Activated CD4-positive, alpha-beta T cell treated with anti-CD3 and anti-CD28 coated beads, Interleukin-2, amount 50 U/mL, for 24 hours (primary cell): ENCODE data around the gene CSRNP2.
"Not testable (repeated sequence)": the region's sequence is repeated elsewhere in the genome, so short reads cannot be mapped to it uniquely, and the experiment has no call there.

Experiments used
- DNase-seq, 2 donors: peaks; one replicate each; pipeline ENCODE4 v3.0.0-alpha.2; 2020; ENCODE audit warnings: low read depth in 1 of 2, low spot score in 1 of 2

The CSRNP2 gene

DNA sequence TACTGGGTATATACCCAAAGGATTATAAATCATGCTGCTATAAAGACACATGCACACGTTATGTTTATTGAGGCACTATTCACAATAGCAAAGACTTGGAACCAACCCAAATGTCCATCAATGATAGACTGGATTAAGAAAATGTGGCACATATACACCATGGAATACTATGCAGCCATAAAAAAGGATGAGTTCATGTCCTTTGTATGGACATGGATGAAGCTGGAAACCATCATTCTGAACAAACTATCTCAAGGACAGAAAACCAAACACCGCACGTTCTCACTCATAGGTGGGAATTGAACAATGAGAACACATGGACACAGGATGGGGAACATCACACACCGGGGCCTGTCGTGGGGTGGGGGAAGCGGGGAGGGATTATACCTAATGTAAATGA, 4.5 kb downstream of the CSRNP2 start:
- DNase-seq: not testable (repeated sequence)

DNA sequence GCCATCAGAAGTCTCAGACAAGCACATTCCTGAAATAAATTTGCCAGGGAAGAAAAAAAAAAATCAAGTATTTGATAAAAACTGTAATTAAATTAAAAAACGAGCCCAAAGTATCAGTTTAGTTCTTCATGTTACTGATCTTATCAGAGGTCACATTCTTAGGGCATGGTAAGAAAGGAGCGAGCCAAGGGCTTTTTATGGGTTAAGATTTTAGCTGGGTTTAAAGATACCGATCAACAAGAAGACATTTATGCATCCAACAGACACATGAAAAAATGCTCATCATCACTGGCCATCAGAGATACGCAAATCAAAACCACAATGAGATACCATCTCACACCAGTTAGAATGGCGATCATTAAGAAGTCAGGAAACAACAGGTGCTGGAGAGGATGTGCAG, 5.0 kb downstream of the CSRNP2 start:
- not testable (repeated sequence) for DNase-seq

DNA sequence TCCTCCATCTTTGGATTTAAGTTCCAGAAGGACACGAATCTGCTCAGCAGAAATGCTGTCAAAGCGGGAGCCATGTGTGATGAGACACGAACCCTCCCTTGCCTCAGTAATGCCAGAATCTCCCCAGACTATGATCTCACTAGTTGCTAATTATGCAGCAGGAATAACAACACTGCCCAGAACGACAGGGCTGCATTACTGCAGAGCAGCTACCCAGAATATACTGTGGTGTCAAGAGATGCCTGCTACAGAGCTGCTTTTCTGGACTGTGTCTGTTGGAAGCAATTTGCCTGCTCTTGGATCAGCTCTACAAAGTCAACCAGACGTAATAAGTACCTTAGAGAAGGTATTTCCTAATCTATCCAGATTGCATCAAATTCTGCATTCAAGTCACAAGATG, 5.5 kb downstream of the CSRNP2 start:
- DNase-seq: no peak

DNA sequence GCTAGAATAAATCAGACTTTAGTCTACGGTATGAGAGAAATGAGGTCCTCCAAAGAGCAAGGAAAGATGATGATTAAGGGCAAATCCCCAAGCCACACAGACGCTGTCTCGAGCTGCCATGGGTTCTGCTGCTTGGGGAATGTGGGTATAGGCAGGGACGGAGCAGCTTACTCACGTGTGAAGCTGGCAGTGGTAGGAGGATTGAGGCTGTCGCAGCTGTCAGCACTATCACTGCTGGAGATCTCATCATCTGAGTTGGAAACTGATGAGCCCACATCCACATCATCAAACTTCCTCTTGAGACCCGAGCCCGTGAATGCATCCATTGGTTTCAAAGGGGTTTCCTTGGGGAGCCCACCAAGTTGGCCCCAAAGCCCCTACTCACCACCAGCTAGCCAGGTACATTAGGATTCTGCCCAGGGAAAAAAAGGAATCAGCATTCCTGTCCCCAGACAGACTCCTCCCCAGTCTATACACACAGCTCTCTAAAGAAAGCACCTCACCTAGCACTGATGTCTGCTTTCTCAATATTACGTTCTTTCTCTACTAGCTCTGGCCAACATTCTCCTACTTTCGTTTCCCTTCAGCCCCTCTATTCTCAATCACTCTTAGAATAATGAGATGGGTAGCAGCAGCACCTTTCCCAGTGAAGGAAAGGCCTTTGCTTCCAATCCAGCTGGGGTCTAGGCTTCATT, 7.0 kb downstream of the CSRNP2 start:
- DNase-seq: peak in 1 of 2 donors; percentile 10

DNA sequence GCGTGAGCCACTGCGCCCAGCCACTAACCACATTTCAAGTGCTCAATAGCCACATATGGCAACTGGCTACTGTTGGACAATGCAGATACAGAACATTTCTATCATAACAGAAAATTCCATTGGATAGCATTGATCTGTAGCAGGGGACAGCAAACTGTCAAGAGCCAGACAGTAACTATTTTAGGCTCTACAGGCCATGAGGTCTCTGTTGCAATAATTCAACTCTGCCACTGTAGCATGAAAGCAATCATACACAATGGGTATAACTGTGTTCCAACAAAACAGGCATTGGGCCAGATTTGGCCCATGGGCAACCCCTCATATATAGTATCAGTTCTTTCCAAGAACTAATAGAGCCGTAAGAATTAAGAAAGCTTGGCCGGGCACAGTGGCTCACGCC, 8.0 kb downstream of the CSRNP2 start:
- no peak for DNase-seq

DNA sequence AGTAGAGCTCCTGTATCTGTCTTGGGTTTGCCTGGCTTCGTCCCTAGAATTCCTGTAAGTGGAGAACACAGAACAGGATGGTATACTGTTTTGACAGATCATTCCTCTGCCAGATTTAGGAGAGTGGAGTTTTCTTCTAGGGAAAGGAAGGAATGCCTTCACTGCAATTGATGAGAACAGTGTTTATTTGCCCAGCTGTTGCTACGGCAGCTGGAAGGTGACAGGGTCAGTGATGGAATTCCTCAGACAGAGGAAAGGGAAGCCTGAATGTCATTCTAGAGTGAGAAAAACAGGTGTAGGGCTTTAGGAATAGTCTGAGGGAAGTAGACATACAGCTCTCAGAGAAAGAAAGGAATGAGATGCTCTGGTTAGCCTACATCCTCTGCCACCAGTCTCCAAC, 11.7 kb downstream of the CSRNP2 start:
- DNase-seq: no peak

DNA sequence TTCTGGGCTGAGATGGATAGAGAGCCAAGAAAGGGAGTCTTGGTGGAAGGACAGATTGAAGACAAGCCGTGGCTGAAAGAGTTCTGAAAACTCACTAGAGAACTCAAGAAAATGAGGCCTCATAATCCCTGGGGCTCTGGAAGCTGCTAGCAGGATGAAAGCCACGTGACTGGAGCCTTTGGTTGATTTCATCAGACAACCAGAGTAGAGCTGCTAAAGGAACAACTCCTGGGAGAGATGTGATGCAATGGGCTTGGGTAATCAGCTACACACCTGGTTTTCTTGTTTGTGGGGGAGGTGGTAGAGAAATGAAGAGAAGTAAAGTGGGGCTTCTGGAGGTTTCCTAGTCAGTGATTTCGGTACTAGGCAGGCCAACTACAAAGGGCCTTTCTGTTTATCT, 13.4 kb downstream of the CSRNP2 start:
- DNase-seq: no peak

DNA sequence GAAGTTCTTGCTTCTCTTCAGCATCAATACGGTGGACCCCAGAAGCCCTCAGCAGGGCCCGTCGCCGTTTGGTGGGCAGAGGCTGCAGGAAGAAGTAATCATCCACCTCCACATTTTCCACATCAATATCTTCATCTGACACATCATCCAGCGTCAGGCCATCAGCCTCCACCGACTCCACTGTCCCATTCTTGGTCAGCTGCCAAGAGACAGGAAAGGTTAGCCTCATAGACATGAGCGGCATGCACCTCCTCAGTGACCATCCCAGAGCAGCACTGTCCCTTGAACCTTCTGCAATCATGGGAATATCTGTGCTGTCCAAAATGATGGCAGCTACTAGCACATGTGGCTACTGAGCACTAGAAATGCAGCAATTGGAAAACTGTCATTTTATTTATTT, 15.6 kb downstream of the CSRNP2 start:
- no peak for DNase-seq

DNA sequence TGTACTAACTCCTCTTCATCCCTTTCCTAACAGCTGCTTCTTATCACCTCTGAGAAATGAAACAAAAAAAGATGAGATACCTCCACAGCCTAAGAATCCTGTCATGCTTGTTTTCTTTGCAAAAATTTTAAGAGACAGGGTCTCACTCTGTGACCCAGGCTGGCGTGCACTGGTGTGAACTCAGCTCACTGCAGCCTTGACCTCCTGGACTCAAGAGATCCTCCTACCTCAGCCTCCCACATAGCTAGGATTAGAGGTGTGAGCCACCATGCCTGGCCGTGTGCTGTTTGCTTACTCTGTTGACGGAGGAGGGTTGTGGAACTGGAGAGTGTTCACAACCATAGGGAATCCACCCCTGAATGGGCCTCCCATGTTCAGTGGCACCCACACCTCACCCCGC, 16.2 kb downstream of the CSRNP2 start:
- no peak for DNase-seq

DNA sequence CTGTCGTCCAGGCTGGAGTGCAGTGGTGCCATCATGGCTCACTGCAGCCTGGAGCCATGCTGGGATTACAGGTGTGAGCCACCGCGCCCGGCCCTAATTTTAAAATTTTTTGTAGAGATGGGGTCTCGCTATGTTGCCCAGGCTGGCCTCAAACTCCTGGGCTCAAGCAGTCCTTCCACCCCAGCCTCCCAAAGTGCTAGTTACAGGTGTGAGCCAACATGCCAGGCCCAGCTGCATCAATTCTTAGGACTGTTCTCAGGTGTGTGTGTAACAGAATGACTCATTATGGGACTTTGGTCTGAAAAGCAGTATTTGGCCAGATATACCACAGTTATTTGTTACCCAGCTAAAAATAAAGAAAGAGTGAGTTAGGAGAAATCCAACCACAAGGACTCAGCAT, 17.9 kb downstream of the CSRNP2 start:
- DNase-seq: no peak

DNA sequence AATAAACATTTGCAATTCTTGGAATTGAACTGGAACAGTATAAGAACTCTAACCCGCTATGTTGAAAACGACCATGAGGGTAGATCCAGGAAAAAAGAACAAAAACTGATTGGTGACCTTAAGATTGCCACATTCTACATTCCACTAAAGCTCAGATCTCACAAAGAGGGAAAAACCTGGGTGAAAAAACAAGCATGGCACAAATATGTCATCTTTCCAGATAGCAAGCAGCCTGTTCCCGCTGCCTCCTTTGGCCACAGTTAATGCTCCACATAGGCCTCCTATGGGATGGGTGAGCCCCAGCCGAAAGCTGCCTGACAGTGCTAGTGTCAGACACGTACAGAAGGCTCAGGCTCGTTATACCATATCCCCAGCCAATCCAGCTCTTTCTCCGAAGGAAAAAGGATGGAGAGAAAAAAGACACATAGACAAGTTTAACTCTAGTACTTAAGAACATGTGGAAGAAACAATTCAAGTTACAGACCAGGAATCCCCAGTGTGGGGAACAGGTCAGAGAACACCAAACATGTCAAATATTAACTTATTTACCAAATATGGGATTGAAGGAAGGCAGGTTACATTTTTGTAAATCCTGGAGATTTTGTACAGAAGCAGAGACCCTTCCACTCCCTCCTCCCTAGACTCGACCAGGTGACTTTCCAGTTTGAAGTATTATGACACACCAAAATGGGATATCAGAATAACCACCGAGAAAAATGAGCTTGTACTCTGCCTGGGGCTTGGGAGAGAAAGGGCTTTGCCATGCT, 20.6 kb downstream of the CSRNP2 start:
- no peak for DNase-seq

DNA sequence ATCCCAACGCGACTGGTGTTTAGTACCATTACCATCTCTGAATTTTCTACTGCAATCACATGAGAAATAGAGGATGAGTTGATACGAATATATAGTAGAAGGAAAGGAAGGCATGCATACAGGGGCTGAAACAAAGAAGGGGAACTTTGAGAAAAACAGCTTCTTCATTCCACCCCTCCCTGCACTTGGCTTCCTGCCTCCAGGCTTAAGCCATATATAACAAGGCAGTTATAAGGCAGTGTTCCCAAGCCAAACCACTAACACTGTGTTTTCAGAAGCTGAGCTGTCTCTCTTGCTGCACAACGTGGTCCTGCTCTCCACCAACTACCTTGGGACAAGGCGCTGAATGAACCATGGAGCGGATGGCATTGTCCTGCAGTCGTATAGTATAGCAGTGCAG, 24.3 kb downstream of the CSRNP2 start:
- no peak for DNase-seq

DNA sequence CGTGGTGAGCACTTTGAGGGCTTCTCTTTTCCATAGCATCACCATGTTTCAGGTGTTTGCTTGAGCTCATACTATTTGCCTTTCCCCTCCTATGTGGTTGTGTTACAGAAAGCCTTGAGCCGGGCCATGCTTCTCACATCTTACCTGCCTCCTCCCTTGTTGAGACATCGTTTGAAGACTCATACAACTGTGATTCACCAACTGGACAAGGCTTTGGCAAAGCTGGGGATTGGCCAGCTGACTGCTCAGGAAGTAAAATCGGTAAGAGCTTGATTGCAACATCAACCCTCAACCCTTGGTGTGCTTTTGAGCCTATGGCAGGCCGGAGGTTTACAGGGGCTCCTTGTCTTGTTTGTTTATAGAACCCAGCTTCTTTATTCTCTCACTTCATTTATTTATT, 27.2 kb downstream of the CSRNP2 start:
- no peak for DNase-seq

DNA sequence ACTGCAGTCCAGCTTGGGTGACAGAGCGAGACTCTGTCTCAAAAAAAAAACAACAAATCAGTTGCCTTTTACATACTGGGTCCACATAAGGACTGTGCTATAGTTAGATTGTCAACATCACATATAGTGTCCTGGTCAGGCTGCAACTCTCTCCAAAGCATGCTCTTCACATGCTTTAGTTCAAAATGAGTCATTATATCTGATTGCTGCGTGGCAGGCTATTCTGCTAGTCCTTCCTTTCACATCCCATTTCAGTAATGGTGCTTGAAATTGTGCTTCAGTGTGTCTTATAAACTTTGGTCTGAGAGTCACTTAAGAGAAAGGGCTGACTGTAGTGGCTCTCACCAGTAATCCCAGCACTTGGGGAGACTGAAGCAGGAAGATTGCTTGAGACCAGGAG, 28.3 kb downstream of the CSRNP2 start:
- no peak for DNase-seq

DNA sequence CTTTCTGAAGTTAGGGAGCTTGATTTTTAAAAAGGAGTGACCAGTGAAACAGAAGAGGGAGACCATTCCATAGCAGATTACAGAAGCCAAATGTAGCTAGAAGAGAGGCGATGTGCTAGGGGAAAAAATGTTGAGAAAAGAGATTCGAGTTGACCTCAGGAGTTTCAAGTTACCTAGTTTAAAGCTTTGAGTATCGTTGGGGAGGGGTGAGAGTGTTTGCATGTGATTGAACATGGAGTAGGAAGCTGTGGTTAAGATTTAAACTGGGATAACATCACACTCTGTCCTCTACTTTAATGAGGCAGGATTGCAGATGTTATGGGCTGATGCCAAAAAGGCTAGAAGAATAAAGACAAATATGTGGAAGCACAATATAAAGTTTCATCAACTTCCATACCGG, 31.6 kb downstream of the CSRNP2 start:
- DNase-seq: no peak

DNA sequence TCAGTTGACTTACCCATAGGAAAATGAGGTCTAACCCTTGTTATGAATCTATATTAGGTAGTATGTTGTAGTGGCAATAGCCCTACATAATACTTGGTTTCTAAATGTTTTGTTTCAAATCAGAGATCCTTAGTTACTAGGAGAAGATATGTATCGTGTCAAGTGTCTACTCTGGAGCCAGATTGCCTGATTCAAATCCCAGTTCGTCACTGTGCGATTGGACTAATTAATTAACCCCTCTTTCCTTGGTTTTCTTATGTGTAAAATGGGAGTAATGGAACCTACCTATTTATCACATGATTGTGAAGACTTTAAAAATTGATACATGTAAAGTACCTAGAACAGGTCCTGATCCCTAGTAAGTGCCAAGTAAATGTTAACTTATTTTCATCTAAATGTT, 33.9 kb downstream of the CSRNP2 start:
- DNase-seq: no peak

DNA sequence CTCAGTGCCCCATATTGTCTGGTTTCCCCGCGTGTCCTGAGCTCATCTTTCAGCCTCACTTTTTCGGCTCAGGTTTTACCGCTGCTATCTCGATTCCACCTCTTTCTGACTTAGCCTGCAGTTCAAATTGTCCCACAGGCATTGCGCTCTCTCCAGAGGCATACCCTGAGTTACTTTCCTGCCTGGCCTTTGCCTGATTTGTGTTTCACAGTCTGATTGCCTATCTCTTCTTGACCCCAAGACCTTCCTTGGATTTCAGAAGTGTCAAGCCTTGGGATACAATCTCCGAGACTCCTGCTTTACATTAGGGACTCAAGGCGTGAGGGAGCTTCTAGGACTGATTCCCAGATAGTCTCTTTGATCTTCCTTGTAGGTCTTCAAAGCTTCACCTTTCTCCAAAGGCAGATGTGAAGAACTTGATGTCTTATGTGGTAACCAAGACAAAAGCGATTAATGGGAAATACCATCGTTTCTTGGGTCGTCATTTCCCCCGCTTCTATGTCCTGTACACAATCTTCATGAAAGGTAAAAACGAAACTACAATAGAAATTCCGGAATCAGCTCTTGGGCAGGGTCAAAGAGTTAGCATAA, 34.6 kb downstream of the CSRNP2 start:
- DNase-seq: no peak

DNA sequence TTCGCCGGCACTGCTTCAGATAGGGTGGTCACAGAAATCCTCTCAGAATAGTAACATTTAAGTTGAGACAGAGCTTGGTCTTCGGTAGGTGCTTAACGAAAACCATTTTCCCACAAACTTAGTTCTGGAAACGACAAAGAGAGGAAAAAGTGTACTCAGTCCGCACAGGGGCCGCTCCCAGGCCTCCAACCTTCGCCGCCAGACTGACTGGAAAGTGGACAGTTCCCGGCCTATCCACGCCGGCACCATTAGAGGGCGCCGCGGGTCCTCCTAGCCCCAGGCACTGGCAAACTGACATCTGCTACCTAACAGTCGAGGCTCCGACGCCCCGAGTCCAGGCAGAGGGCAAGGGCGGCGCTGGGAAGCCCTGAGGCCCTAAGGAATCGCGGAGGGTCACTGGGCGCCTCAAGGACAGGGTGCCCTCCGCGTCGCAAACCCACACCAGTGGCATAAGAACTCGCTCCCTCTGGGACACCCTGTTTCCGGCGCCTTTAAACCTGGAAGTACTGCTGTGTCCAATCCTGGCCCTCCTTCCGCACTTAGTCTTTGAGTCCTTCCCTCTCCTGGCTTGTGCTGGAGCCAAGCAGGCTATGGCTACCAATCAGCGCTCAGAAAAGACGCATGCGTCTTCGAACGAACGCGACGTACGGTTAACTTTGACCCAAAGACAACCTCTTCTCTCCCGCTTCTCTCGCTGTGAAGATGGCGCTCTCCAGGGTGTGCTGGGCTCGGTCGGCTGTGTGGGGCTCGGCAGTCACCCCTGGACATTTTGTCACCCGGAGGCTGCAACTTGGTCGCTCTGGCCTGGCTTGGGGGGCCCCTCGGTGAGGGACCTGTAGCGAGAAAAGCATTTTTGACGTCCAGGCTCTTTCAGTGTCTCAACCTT, 35.5 kb downstream of the CSRNP2 start, which contains the start of gene LETMD1:
Gene LETMD1, plus strand, starts transcription at position 673 of the 886 bp plus-strand sequence. Its CDS starts 30 bp downstream, at position 703.
- peak; percentile 80 to 91 for DNase-seq

DNA sequence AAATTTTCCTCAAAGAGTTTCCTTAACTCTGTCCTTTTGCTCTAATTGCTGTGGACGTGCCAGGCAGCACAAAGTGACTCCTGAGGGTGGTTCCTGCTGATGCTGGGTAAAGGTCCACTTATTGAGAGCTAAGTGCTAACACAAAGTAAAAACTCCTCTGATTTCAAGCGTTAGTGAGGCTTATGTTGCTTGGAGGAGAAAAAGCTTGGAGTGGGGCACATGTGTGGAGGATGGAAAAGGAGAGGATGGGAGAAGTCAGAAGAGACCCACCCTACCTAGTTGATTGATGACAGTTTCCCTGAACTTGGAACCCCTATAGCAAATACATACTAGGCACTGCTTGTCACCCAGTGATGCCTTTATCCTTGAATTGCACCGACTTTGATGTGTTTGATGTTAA, 47.1 kb downstream of the CSRNP2 start:
- DNase-seq: no peak

DNA sequence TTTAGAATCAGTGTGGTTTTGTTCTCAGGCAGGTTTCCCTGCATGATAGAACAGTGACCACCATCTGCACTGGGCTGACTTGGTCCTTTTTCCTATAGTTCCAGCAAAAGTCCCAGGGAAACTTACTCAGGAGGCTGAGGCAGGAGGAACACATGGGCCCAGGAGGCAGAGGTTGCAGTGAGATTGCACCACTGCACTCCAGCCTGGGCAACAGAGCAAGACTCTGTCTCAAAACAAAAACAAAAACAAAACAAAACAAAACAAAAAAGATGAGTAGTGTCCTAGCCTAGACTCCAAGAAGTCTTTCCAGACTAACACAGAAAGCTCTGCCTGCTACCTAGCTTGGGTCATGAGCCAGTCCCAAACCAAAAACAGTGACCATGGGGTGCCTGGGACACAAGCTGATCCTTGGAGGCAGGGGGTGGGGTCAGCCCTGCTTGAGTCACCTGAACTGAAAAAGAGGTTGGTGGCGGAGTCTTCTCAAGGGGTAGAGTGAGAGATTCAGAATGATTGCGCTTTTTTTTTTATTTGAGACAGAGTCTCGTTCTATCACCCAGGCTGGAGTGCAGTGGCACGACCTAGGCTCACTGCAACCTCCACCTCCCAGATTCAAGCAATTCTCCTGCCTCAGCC, 49.8 kb downstream of the CSRNP2 start:
- DNase-seq: no peak

DNA sequence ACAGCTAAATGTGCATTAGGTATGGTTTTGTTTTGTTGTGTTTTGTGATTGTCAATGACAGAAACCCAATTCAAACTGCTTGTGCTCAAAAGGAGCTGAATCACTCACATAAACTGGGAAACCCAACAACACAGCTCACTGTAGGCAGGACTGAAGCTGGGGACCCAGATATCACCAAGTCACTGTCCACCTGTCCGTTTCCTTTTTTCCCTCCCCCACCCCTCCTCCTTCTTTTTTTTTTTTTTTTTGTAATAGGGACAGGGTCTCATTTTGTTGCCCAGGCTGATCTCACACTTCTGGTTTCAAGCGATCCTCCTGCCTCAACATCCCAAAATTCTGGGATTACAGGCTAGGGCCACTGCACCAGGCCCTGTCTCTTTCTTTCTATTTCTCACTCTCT, 50.3 kb downstream of the CSRNP2 start:
- DNase-seq: no peak
